GM19328 (cell line): ENCODE measurements around the gene TGFB3.

ENCODE experiments used
- ATAC-seq: cut with Tn5 transposase; IDR thresholded peaks from one replicate; pipeline ENCODE4 v1.9.1; 2021; ENCODE audit warnings: mild to moderate bottlenecking, moderate library complexity; ENCODE audit not compliant: unreplicated experiment

TGFB3 gene

GRCh38 chr14:75987201-75987970 lies 5.6 kb upstream of the TGFB3 start:
- ATAC-seq = no peak

DNA sequence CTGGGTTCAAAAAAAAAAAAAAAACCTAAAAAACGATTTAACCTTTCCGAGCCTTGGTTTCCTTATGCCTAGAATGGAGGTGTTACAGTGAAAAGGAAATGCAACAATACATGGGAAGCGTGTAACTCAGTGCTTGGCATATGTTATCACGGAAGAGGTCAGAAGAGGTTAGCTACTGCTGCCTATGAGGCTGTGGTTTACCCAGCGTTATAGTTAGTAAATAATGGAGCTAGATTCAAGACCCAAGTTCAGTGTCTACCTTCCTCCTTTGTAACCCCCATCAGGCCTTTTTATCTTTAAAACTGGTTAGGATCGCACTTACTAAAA lies 4.6 kb upstream of the TGFB3 start:
- ATAC-seq = no peak

GRCh38 chr14:75985618-75986438 lies 4.0 kb upstream of the TGFB3 start, which contains the start of gene IFT43:
TSS of gene IFT43 (plus strand) at chr14:75985763. CDS start at chr14:75985787, 24 bp downstream.
- peak; percentile 68 for ATAC-seq

- no peak for ATAC-seq
These were observed 2.9 kb upstream of the TGFB3 start for GRCh38 chr14:75984674-75985073.

GRCh38 chr14:75983019-75983358 lies 1.2 kb upstream of the TGFB3 start:
- no peak for ATAC-seq

DNA sequence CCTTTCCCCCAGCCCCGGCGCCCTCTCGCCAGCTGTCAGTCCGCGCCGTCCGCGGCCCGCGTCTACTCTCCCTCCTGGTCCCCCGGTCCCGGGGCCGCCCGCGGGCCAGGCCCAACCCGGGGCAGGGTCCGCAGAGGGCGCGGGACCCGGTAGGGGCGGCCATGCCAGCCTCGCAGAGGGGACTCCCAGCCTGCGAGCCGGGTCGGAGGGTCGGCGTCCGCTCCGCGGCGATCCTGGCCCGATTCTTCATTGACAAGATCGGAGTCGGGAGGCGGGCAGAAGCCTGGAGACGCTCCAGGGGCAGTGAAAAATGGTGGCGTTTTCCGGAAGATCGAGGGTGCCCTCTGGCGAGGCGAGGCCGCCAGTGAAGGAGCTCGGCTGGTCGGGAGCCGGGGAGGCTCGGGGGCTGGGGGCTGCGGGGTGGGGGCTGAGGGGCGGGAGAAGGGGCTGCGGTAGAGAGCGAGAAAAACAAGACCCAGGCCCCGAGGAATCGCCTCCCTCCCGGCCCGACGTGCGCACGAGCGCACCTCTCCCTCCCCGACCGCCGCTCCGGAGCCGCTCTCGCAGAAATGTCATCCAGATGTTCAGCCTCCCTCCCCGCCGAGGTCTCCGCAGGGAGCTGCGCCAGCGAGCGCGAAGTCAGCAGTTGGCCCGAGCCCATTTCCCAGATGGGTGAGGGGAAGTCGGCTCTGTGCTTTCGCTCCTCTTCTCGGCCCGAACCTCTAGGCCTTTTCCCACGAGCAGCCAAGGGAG lies 647 bp upstream of the TGFB3 start:
- peak; percentile 44 for ATAC-seq

DNA sequence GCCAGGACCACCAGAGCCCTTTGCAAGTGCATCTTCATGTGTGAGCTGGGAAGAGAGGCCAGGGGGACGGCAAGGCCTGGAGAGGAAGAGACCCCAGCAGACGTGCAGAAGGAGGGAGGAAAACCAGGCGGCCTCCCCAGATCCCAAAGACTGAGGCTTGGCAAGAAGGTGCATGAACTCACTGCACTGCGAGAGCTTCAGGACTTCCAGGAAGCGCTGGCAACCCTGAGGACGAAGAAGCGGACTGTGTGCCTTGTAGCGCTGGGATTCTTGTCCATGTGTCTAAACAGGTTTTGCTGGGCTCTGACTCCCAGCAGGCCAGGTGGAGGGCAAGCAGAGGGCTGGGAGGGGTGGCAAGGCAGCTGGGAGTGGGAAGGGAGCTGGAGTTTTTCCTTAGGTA lies 939 bp downstream of the TGFB3 start:
- no peak for ATAC-seq

DNA sequence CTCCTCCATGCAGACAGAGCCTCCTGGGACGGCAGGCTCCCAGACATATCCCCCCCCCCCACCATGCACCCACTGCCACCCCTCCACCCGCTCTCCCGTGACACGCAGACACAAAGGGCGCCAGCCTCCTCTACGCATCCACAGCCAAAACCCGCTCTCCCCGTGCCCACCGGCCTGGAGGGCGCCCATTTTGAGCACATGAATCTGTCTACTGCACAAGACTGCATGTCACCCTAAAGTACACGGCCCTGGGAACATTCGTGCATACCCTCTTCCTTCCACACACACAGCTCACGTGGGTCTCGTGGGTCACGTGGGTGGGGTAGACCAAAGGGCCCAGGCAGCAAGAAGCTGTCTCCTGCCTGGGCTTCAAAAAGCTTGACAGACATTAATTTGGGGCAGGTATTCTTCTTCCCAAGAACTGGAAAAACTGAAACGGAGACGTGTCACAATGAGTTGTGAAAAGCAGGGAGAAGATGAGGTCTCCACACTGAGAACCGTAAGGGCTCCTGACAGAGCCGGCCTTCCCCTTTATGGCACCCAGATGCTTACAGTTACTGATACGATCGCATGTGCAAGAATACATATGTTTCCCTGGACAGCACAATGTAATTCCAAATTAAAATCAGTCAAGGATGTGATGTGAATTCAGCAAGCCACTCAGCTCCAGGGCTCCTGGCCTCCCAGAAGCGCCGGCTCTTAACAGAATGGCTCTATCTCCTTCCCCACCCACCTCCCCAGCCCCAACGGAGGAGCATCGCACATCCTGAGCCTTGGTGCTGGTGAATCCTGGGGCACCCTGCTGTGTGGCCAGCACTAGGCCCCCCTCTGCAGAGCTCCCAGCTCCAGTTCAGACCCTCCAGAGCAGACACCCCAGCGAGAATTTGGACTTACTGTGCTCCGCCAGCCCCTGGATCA lies 1.9 kb downstream of the TGFB3 start:
- ATAC-seq = no peak

GRCh38 chr14:75979071-75979571 lies 2.7 kb downstream of the TGFB3 start:
- ATAC-seq = no peak

DNA sequence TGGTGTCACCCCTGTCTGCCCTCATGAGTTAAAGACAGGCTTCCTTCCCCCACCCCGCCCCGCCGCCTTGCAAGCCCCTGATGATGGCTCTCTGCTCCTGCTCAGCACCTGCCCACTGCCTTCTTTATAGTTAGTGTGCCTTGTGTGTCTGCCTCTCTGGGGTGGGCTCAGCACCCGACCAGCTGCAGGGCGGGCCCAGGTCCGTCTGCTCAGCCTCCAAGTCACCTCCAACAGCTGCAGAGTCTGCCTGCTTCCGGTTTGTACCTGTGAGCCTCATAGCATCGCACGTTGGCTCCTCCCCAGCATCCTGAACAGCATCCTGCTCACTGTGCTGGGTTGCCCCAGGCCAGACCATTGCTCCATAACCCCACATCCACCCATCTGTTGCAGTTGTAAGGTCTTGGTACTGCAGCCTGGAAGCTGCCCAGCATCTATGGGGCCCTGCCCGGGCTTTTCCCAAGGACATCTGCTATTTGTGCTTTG lies 3.5 kb downstream of the TGFB3 start:
- no peak for ATAC-seq

DNA sequence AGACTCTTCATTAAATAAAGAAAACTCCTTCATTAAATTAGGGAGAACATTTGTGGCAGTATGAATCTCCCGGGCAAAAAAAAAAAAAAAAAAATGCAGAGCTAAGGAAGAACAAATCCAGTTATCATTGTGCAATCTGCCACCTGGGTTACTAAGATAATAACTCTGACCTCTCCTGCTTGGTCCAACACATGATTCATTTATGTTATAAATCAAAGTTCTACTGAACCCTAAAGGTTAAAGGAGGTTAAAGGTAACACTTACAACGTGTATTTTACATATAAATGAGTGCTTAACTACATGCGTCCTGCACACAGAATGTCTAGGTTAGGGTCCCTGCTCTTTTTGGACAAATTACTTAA lies 4.2 kb downstream of the TGFB3 start:
- no peak for ATAC-seq

DNA sequence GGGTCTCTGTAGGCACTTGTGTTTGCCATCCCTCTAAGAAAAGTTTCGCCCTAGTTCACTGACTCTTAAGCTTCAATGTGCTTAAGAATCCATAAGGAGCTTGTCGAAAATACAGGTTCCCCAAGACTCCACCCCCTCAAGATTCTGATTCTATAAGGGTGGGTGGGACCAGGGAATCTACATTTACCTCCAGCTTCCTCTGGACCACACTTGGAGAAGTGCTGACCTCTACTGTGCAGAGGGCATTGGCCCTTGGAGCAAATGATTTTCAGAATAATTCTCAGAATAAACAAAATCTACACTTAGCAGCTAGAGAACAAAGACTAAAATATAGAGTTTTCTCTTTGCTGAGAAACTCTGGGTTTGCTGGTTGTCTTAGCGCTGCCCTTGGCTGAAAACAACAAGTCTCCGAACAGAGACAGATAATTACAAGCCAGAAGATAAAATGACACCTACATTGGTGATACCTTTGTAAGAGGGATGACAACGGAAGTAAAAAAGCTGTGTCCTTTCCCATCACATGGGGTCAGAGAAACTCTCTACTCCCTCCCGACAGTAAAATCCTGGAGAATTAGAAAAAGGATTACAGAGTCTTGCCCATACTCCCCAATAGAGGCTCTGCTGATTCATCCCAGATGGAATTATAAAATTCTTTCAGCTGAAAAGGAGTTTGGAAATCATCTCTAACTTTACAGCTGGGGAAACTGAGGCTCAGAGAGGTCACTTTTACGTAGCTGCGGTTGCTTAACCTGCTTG lies 4.8 kb downstream of the TGFB3 start:
- no peak for ATAC-seq

GRCh38 chr14:75972801-75973421 lies 8.9 kb downstream of the TGFB3 start:
- ATAC-seq = no peak

DNA sequence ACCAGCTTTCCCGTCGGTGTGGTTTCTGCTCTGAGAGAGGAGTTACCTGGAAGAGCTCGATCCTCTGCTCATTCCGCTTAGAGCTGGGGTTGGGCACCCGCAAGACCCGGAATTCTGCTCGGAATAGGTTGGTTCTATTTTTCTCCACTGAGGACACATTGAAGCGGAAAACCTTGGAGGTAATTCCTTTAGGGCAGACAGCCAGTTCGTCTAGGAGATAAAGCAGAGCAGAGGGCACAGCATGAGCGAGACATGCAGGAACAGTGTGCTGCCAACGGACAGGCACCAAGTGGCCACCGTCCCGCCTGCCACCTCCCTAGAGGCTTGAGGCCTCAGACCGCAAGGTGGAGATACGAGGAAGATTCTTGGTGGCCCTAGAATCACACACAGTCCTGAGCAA lies 10.3 kb downstream of the TGFB3 start:
- no peak for ATAC-seq

- no peak for ATAC-seq
These were observed 10.8 kb downstream of the TGFB3 start for GRCh38 chr14:75970989-75971388.

DNA sequence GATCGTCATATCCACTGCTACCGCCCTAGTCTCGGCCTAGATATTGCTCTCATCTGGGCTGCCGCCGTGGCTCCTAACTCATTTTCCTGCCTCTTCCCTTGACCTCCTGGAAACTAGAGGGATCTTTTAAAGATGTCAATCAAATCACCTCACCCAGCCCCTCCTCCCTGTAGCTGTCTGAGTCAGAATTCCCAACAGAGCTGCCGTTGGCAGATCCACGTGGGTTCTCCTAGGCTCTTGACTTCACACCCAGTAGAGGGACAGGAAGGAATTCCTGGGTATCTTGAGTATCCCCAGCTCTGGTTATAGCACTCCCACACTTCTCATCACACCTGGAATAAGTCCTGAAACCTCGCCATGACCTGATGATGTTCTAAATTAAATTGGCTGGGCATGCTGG lies 11.9 kb downstream of the TGFB3 start:
- no peak for ATAC-seq

DNA sequence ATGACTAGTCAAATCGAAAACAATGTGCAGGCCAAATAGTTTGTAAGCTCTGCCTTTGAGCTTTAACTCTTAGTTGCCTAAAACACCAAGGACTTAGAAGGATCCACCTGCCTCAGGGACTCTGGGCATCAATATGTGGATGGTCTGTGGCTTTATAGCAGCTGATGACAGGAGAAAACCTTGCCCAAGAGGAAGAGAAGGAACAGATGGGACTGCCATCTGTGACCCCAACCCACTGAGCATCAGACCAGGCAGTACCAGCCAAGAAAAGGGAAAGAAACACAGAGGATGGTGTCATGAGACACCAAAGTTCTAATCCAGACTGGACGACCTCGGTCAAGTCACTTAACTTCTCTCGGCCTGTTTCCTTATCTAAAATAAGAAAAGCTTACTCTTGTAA lies 12.7 kb downstream of the TGFB3 start:
- no peak for ATAC-seq

DNA sequence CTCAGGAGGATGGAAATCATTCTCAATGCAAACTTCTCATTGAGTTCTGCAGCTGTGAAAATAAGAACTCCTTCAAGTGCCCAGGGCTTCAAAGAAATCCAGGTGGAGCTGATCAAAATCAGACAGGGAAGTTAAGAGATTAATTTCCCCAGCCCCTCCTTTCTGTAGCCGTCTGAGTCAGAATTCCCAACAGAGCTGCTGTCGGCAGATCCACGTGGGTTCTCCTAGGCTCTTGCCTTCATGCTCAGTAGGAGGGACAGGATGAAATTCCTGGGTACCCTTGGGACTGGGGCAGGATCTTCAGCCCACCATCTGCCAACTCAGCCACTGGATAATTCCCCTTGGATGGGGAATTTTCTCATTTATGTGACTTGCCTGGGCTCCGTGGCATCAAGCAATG lies 13.3 kb downstream of the TGFB3 start:
- no peak for ATAC-seq

DNA sequence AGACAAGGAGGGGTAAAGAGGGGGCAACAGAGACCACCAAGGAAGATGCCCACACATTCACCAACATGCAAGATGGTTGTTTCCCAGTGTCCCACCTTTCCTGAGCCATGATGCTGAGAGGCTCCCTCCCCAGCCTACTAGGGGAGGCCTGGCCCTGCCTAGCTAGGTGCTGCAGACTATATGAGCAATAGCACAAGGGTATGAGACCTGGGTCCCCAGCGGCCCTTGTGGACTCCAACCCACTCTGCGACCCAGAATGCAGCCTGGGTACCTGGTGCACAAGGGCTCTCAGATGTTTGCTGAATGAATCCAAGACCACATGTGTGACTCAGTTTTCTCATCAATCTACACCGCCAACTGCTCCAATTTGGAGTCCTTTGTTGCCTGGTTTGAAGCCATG lies 13.9 kb downstream of the TGFB3 start:
- no peak for ATAC-seq
